HG02938 (cell line): Measurements from ENCODE around the gene LRRC8A.
"Not testable (repeated sequence)": the region's sequence is repeated elsewhere in the genome, so short reads cannot be mapped to it uniquely, and the experiment has no call there.

Experiments
- ATAC-seq: cut with Tn5 transposase; IDR thresholded peaks from one replicate; pipeline ENCODE4 v1.9.1; 2021; ENCODE audit warnings: mild to moderate bottlenecking, moderate library complexity; ENCODE audit not compliant: unreplicated experiment

The LRRC8A gene

DNA sequence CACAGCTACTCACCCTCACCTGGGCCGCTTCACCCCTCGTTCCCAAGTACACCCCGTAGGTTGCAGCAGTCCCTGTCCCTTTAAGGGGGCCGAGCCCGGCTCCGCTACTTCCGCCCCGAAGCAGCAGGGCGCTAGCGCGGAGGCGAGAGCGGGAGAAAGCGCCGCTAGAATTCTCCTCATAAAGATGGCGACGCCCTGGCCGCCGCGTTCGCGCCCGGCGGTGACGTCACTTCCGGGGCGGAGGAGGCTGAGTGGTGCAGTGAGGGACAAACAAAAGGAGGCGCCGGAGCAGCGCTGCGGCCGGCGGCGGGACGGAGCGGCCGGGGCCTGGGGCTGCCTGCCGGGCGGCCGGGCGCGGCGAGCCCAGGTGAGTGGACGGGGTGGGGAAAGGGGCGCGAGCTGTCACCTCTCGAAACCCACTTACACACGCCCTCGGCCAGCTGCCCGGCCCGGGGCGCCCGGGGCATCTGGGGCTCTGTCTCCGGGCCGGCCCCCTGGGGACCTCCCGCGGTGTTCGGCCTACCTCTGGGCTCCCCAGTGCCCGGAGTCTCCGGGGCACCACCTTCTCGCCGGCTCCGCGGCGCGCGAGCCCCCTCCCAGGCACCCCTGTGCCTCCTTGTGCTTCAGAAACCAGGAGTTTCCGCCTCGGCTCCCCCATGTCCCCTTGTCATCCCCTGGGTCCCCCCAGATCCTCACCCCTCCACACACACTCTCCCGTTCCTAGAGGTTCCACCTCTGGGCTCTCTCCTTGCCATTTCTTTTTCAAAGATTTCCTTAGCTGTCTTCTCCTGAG lies at the start of gene LRRC8A, which contains the start of gene KYAT1:
LRRC8A (plus strand) TSS at position 250 of the 793 bp plus-strand sequence. CDS start 25,032 bp downstream, outside the sequence.
KYAT1 (minus strand) TSS at position 67 of the 793 bp plus-strand sequence. CDS start 36,545 bp downstream, outside the sequence.
- ATAC-seq: peak; percentile 80

DNA sequence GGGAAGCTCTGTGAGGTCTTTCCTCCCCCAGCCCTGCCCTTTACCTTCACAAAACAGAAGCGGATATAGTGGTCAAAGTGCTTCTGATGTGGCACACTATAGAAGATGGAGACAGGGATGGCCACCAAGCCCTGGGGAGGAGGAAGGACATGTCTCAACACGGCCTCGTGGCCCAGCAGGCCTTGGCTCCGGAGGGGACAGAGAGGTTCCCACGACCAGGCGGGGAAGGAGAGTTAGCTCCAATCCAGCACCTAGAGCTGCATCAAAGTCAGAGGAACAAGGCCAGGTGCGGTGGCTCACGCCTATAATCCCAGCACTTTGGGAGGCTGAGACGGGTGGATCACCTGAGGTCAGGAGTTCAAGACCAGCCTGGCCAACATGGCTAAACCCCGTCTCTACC lies 48.2 kb upstream of the LRRC8A start:
- ATAC-seq: no peak

DNA sequence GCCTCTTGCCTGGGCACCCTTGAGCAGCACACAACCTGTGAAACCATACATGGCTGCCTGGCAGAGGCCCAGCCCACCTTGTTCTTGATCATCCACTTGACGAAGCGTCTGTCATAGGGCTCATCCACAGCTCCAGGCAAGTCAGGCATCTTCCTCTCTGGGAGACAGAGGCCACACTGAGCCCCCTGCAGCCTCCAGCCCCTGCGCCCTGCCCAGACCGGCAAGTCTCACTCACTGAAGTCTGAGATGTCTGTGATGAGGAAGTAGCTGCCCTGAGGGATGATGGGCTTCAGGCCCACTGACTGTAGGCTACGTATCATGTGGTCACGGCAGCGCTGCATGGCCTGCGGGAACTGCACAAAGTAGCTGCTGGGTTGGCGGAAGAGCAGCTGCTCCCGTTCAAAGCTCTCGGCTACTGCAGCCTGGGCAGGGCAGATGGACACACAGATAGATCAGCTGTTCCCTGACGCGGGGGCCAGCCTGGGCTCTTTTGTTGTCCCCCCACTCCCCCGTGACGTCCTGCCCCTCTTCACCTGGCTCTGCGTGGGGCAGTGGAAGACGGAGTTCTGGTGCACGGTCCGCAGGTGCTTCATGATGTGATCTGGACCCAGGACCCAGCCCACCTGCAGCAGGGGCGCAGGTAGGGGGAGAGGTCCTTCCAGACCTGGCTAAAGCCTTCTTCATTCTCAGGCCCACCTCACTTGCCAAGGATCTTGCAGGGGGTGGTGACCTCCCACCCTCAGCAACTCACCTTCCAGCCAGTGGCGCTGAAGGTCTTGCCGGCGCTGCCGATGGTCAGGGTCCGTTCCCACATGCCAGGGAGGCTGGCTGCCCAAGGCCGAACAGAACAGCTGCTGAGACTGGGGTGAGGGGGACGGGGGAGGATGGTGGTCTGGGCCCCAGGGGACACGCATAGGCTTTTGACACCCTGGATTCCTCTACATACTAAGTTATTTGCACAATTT lies 46.4 kb upstream of the LRRC8A start:
- ATAC-seq: no peak

DNA sequence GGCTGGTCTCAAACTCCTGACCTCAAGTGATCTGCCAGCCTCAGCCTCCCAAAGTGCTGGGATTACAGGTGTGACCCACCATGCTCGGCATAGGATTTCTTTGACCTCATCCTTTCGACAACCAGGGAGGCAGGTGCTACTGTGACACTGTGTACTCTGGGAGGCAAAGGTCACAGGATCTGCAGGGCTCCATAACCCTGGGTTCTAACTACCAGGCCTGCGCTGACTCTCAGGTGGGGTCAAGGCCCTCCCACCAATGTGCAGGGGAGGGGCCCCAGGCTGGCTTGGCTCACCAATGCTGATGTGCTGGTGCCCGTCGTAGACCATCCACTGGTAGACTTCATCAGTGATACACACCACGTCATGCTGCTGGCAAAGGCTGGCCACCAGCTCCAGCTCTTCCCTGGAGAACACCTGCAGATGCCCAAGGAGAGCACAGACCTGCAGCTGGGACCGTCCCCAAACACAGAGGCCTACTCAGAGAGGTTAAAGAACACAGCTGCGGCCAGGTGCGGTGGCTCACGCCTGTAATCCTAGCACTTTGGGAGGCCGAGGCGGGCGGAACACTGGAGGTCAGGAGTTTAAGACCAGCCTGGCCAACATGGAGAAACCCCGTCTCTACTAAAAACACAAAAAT lies 45.3 kb upstream of the LRRC8A start:
- ATAC-seq: no peak

DNA sequence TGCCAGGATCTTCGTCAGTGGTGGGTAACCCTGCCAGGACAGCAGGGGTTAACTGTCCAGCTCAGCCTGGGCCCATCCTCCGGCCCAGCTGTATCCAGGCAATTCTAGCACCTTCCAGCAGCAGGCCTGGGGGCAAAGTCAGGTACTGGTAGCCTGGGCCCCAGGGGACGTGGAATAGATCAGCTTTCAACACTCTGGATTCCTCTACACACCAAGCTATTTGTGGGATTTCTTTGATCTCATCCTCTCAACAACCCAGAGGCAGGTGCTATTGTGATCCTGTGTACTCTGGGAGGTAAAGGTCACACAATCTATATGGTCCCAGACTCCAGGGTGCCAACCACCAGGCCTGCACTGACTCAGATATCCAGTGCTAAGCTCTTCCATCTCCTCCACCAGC lies 43.6 kb upstream of the LRRC8A start:
- ATAC-seq: no peak

DNA sequence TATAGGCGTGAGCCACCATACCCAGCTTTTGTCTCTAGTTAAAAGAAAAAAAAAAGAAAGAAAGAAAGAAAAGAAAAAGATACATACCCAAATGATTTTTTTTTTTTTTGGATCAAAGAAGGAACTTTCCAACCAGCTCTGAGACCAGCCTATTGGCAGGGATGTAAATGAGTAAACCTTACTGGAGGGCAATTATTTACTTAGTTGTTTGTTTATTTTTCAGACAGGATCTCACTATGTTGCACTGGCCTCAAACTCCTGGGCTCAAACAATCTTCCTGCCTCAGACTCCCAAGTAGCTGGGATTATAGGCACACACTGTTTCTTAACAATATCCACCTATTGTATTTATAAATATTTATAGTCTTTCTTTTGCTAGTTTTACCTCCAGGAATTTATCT lies 41.4 kb upstream of the LRRC8A start:
- ATAC-seq: no peak

DNA sequence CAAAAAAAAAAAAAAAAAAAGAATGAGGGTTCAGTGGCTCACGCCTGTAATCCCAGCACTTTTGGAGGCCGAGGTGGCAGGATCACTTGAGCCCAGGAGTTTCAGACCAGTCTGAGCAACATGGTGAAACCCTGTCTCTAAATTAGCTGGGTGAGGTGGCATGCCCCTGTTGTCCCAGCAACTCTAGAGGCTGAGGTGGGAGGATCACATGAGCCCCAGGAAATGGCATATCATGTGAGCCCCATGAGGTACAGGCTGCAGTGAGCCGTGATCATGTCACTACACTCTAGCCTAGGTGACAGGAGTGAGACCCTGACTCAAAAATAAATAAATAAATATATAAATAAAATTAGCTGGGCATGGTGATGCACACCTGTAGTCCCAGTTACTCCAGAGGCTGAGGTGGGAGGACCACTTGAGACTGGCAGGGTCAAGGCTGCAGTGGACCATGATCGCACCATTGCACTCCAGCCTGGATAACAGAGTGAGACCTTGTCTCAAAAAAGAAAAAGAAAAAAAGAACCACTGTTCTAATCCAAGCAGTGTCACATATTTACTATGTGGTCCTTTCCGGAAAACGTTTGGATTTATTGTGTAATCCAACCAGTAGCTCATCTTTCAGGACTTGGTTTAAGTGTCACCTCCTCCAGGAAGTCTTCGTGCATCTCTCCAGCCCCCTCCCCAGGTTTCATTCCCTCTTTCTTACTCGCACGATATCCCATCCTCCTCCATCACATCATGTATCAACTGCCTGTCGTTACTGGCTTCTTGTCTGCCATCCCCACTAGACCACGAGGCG lies 40.0 kb upstream of the LRRC8A start:
- ATAC-seq: no peak

DNA sequence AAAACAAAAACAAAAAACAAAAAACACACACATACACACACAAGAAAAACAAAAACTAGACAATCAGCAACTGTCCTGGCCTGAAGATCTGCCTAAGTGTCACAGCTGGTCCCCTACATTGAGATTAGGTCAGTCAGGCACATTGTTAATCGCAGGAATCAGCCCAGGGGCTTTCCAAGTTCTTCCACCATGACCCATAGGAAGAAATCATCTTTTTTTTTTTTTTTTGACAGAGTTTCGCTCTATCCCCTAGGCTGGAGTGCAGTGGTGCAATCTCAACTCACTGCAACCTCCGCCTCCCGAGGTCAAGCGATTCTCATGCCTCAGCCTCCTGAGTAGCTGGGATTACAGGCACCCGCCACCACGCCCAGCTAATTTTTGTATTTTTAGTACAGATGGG lies 38.8 kb upstream of the LRRC8A start:
- ATAC-seq: not testable (repeated sequence)

DNA sequence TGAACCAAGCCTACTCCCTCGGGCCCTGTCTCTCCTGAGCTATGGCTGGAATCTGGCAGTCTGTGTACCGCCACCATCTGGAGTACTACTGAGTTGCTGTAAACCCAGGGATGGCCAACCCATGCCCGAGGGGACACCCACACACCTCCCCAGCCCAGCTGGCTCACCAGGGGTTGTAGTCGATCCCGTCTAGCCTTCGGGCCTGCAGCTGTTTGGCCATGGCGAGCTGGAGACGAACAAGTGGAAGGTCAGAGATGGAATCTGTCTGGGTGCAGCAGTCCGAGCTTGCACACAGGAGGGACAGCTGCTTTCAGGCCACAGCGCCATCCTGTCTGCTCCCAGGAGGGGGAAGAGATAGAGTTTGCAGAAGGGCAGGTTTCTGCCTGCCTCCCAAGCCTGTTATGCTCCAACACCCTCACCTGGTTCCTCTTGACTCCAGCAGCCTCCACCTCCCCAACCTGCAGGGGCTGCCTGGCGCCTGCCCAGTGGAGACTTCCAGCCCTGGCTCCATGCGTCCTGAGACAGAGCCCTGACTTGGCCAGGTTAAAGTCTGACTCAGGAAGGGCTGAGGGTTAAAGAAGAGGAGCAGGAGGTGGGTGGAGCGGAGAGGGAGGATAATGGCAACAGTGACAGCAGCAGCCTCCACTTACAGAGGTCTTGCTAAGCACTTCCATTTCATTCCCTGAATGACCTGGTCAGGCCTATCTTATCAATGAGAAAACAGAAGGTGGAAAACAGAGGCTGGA lies 36.6 kb upstream of the LRRC8A start:
- ATAC-seq: no peak

DNA sequence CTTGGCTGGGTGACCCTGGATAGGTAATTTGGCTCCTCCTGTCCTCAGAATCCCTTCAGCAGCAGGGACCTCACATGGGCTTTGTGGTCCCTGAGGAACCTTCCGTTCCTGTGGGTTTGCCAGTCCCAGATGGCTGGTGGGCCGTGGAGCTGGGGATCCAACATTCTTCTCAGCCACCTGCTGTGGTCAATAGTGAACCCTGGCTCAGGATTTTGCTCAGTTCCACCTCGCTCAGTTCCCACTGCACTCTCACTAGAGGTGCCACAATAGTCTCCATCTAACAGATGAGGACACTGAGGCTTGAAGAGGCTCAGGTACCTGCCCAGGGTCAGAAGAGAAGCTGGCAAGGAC lies 35.3 kb upstream of the LRRC8A start:
- ATAC-seq: no peak

DNA sequence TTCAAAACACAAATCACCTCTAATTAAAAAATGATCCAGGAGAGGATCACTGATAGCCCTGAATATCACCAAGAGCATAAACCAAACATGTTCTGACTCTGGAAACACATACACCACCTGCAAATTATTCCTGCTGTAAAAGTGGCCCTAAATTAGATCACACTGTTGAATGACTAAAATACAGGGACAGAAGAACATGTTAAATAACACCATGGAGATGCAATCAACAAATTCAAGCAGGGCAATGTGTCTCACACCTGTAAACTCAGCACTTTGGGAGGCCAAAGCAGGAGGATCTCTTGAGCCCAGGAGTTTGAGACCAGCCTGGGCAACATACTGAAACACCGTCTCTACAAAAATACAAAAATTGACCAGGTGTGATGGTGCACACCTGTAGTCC lies 34.1 kb upstream of the LRRC8A start:
- ATAC-seq: no peak

DNA sequence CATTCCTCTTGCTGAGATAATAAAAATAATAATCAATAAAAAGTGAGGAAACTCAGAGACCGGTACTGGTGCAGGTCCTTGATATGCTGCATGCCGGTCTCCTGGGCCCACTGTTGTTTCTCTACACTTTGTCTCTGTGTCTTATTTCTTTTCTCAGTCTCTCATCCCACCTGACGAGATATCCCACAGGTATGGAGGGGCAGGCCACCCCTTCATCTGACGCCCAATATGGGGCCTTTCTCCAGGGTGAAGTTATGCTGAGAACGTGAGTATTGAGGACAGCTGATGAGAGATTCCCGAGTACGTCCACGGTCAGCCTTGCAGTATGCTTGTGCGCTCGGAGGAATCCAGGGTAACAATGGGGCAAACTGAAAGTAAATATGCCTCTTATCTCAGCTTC lies 30.9 kb upstream of the LRRC8A start:
- not testable (repeated sequence) for ATAC-seq

DNA sequence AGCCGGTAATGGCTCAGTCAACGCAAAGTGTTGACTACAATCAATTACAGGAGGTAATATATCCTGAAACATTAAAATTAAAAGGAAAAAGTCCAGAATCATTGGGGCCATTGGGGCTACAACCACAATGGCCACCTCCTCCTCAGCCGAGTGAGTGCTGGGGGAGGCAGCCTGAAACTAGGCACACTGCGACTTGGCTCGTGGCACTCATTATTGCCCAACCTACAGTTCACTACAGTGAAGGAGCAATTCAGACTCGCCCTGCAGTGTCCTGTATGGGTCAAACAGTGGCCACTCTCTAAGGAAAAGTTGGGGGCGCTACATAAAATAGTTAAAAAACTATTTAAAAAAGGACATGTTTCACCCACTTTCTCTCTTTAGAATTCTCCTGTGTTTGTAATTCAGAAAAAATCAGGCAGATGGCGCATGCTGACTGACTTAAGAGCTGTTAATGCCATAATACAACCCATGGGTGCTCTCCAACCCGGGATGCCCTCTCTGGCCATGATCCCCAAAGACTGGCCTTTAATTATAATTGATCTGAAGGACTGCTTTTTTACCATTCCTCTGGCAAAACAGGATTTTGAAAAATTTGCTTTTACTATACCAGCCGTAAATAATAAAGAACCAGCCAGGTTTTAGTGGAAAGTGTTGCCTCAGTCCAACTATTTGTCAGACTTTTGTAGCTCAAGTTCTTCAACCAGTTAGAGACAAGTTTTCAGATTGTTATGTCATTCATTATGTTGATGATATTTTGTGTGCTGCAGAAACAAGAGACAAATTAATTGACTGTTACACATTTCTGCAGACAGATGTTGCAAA lies 29.9 kb upstream of the LRRC8A start:
- ATAC-seq: not testable (repeated sequence)

DNA sequence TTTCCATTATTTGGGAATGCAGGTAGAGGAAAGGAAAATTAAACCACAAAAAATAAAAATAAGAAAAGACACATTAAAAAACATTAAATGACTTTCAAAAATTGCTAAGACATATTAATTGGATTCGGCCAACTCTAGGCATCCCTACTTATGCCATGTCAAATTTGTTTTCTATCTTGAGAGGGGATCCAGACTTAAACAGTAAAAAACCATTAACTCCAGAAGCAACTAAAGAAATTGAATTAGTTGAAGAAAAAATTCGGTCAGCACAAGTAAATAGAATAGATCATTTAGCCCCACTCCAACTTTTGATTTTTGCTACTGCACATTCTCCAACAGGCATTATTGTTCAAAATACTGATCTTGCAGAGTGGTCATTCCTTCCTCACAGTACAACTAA lies 29.3 kb upstream of the LRRC8A start:
- not testable (repeated sequence) for ATAC-seq

DNA sequence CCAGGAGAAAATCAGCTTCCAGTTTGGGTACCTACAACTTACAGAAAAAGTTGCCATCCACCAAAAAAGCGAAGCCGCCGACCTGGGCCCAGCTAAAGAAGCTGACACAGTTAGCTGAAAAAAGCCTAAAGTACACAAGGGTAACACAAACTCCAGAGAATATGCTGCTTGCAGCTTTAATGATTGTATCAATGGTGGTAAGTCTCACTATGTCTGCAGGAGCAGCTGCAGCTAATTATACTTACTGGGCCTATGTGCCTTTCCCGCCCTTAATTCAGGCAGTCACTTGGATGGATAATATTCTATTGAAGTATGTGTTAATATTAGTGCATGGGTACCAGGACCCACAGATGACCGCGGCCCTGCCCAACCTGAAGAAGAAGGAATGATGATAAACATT lies 27.5 kb upstream of the LRRC8A start:
- ATAC-seq: not testable (repeated sequence)

DNA sequence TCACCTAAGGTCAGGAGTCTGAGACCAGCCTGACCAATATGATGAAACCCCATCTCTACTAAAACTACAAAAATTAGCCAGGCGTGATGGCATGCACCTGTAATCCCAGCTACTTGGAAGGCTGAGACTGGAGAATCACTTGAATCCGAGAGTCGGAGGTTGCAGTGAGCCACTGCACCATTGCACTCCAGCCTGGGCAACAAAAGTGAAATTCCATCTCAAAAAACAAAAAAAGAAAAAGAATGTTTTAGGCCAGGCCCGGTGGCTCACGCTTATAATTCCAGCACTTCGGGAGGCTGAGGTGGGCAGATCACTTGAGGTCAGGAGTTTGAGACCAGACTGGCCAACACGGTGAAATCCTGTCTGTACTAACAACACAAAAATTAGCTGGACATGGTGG lies 23.5 kb upstream of the LRRC8A start:
- not testable (repeated sequence) for ATAC-seq

DNA sequence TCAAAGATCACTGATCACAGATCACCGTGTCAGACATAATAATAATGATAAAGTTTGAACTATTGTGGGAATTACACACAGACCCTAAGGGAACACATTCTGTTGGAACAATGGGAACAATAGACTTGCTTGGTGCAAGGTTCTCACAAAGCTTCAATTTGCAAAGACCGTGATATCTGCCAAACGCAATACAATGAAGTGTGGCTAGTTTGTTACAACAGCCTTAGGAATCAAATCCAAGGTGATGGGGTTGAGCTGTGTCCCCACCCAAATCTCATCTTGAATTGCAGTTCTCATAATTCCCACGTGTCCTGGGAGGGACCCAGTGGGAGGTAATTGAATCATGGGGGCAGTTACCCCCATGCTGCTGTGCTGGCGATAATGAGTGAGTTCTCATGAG lies 21.0 kb upstream of the LRRC8A start:
- ATAC-seq: no peak

DNA sequence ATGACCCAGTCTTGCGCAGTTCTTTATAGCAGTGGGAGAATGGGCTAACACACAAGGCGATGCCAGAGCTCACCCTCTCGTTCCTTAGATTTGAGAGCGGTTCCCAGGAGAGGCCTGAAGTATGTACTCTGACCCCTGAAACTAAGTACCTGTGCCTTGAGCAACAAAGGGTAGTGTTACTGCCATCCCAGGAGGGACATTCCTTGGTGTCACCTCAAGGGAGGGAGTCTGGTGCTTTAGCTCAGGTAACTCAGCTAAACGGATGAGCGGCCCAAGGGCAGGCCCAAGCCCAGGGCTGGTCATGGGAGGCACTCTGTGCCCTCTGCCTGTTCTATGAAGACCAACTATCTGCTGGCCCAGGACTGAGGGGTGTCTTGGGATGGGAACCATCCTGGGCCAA lies 20.4 kb upstream of the LRRC8A start:
- no peak for ATAC-seq

DNA sequence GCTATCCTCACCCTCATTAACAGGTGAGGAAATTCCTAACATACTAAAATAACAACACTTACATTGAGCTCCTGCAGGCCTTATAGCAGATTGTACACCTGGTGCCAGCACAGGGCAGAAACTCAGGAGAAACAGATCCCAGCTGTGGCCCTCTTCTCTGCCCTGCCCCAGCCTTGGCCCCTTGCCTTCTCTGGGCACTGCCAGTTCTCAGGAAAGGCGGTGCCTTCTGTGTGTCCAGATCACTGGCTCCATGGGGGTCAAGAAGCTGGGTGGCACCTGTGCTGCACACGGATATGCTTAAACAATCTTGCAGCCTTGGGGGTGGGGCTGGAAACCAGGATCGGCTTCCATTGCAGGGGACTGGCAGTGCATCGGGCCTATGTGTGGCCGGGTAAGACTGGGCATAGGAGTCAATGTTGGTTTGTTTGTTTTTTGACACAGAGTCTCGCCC lies 19.5 kb upstream of the LRRC8A start:
- ATAC-seq: no peak
